GM18907 (cell line): ENCODE measurements around the gene IGSF9B.

ENCODE experiments used
- ATAC-seq: cut with Tn5 transposase; IDR thresholded peaks from one replicate; pipeline ENCODE4 v1.9.1; 2021; ENCODE audit warnings: mild to moderate bottlenecking, moderate library complexity; ENCODE audit not compliant: unreplicated experiment

Gene IGSF9B

DNA sequence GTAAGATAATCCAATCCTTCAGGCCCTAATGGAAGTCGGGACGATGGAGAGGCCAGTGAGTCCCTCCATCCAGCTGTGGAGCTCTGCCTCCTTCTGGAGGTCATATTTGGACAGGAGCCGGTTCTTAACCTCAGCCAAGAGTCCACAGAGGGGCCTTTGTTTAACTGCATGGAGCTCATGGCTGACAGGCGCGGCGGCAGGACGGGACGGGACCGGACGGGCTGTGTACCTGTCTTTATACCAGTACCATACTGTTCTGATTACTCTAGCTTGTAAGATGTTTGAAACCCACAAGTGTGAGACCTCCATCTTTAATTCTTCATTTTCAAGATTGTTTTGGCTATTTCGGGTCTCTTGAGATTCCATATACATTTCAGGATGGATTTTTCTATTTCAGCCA lies 91.3 kb downstream of the IGSF9B start:
- no peak for ATAC-seq

DNA sequence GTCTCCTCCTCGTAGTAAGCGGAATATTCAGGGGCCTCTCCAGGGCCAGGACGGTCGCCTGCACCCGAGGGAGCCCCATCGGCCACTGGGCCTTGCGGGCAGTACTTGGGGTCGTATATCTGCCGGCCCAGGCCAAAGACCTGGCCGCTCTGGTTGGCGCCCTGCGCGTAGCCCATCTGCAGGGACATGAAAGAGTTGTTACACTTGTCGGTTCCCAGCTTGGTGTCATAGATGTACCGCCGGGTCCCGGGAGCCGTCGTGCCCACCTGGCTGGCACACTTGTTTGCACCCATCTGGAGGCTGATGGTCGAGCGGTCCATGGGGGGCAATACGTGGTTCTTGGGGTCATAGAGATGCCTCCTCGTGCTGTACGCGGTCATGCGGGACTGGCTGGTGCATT lies 92.0 kb downstream of the IGSF9B start:
- ATAC-seq = no peak

DNA sequence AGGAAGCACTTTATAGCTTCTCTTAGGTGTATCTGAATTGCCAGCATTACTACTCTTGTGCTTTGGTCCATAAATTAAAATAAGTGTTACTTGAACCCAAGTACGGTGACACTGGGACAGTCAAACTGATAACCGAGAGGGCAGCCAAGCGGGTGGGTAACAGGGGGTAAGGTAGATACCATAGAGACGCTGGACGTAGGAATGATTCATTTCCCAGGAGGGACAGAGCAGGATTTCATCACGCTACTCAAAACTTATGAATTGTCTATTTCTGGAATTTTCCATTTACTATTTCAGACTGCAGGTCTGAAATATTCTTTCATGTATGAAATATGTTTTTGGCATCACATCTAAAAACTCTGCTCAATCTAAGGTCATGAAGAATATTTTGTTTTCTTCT lies 96.6 kb downstream of the IGSF9B start:
- no peak for ATAC-seq
